ENCODE data around the gene ETAA1. TPM values are rescaled to one million over a fixed set of nuclear protein-coding genes. Genes with fewer than 3 reads are reported as not detected.

The ETAA1 gene
- total RNA-seq, 2 donors from 2014 or later, result 8.5 to 11.1 TPM

DNA sequence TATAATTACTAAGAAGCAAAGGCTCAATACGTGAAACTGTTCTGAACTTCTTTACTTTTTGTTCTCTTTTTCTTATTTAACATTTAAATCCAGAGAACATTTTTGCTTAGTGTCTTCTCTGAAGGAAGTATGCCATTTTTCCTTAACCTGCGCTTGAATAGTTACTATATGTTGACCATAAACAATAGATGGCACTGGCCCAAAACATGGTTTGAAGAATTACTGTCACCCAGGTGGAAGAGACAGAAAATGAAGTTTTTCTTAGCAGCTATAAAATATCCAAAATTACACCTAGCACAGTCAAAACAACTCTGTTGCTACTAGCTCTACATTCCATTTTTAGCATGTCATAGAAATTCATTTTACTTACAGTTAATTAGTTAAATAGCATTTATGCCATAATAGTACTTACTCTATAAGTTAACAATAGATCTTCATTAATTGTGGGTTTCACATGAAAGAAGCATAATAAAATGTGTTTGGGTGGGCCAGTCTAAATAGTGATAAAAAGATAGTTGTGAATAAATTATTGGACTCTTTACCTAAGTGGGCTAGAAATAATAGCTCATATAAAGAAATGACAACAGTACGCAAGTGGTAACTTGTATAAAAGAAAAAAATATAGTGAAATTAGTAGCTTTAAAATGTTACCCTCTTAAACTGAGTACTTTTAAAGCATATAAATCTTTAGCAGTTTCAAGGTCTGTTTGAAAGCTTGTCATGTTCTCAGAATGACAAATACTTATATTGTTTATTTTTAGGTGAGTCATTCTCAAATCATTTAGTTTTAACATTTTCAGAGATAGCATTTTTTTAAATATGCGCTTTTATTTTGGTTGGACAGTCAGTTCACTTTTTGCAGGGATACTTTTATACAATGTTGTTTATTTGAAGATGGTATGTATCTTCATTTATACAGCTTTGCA lies 3.7 kb downstream of the ETAA1 start:
- Mint-ChIP-seq H3K27ac (no peak overlapping the region), H3K36me3 (ENCODE audit: low read depth) (peaks cover 48% of the 10 kb centered on the region), H3K4me3 (no peak overlapping the region), H3K27me3 (no peaks in the 10 kb centered on the region), H3K9me3 (no peaks in the 10 kb centered on the region), H3K4me1 (peaks cover 7% of the 10 kb centered on the region)
- no peak for ATAC-seq (replicated peaks)

- peaks cover 6% of the 10 kb centered on the region for H3K4me1 Mint-ChIP-seq
- peaks cover 67% of the 10 kb centered on the region for H3K36me3 Mint-ChIP-seq (ENCODE audit: low read depth)
- ATAC-seq (replicated peaks), result no peak
- no peaks in the 10 kb centered on the region for H3K27me3 Mint-ChIP-seq
- no peak overlapping the region for H3K4me3 Mint-ChIP-seq
- H3K27ac Mint-ChIP-seq, result no peak overlapping the region
- H3K9me3 Mint-ChIP-seq, result no peaks in the 10 kb centered on the region
These were observed 11.2 kb downstream of the ETAA1 start for GRCh38 chr2:67408346-67408745.

DNA sequence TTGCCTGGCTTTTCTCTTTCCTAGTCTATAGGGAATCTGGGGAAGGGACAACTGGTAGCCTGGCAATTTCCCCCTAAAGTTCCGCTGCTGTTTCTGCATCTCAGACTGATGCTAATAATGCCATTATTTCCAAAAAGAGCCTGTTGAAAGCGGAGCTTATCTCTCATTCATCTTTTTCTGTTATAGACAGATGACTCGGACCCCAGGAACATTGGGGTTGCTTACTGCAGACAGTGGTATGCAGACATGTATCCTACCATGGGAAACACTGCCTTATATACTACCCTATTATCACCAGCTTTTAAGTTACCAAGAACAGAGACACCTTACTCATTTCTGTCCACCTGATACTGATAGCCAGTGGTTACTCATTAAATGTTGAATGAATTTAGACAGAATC lies 15.3 kb downstream of the ETAA1 start:
- Mint-ChIP-seq H3K9me3 (no peaks in the 10 kb centered on the region), H3K4me3 (no peak overlapping the region), H3K27me3 (no peaks in the 10 kb centered on the region), H3K4me1 (no peaks in the 10 kb centered on the region), H3K27ac (no peak overlapping the region), H3K36me3 (ENCODE audit: low read depth) (peaks cover 37% of the 10 kb centered on the region)
- no peak for ATAC-seq (replicated peaks)

DNA sequence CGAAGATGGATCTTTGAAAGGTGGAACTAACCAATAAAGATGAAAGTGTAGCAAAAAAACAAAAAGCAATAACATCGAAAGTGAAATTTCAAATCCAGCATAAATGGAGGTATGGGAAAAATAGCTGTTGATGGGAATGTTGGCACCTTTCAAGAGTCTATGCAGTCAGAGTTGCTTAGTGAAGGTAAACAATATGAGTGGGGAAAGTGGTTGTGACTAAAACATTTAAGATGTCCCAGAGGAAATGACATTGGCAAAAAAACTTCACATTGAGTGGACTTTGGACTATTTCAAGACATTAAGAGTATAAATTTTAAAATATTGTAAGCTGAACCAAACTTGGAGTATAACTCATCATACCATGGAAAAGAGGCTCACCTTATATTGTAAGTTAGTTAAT lies 17.7 kb downstream of the ETAA1 start:
- Mint-ChIP-seq H3K4me3 (no peak overlapping the region), H3K36me3 (ENCODE audit: low read depth) (peaks cover 19% of the 10 kb centered on the region), H3K9me3 (no peaks in the 10 kb centered on the region), H3K27me3 (no peaks in the 10 kb centered on the region), H3K4me1 (no peaks in the 10 kb centered on the region), H3K27ac (no peak overlapping the region)
- ATAC-seq (replicated peaks), result no peak

GRCh38 chr2:67416136-67416535 lies 19.0 kb downstream of the ETAA1 start:
- no peak overlapping the region for H3K4me3 Mint-ChIP-seq
- ATAC-seq (replicated peaks), result no peak
- no peaks in the 10 kb centered on the region for H3K4me1 Mint-ChIP-seq
- H3K36me3 Mint-ChIP-seq (ENCODE audit: low read depth), result peaks cover 6% of the 10 kb centered on the region
- H3K27me3 Mint-ChIP-seq, result no peaks in the 10 kb centered on the region
- H3K27ac Mint-ChIP-seq, result no peak overlapping the region
- no peaks in the 10 kb centered on the region for H3K9me3 Mint-ChIP-seq

DNA sequence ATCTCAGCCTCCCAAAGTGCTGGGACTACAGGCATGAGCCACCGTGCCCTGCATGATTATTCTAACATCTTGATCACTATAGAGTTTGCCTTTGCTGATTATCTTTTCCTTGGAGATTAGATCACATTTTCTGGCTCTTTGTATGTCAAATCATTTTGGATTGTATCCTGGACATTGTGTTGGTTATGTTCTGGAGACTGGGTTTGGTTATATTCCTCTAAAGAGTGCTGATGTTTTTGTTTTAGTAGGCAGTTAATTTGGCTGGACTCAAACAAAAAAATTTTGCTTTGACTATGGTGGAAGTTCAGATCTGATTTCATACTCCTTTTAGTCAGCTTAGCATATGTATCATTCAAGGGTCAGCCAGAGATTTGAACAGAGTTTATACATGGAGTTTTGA lies 26.4 kb downstream of the ETAA1 start:
- Mint-ChIP-seq H3K9me3 (peaks cover 8% of the 10 kb centered on the region), H3K4me1 (no peaks in the 10 kb centered on the region), H3K4me3 (no peak overlapping the region), H3K36me3 (ENCODE audit: low read depth) (no peaks in the 10 kb centered on the region), H3K27me3 (peaks cover 4% of the 10 kb centered on the region), H3K27ac (no peak overlapping the region)
- no peak for ATAC-seq (replicated peaks)

DNA sequence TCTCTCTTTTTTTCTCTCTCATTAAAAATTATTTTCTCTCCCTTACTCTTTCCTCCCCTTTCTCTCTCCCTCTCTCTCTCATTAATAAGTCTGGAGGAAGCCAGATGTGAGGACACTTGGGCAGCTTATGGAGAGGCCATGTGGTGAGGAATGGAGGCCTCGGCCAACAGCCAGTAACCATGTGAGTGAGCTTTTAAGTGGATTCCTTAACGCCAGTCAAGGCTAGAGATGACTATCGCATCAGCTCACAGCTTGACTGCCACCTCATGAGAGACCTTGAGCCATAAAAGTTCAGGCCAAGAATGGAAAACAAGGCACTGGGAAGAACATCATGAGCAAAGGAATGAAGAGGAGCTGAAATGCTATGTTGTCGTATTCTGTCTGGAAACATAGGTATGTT lies 39.1 kb downstream of the ETAA1 start:
- no peak for ATAC-seq (replicated peaks)
- Mint-ChIP-seq H3K4me1 (no peaks in the 10 kb centered on the region), H3K9me3 (peaks cover 4% of the 10 kb centered on the region), H3K4me3 (no peak overlapping the region), H3K27me3 (peaks cover 27% of the 10 kb centered on the region), H3K27ac (no peak overlapping the region), H3K36me3 (ENCODE audit: low read depth) (no peaks in the 10 kb centered on the region)

DNA sequence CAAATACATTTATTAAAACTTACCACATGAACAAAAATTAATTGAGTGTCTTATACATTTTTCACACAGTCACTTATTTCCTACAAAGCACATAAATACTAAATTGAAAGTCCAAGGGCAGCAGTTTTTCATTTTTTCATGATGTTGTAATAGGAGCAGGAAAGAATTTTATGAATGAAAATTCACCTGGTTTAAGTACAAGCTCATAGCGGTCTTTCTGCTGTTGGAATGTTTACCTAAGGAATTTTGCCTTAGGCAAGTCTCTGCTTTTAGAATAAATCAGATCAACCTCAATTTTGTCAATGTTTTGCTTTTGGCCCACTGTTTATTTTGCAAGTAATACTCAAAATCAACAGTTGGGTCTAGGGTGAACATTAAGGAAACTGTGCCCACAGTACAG lies 40.0 kb downstream of the ETAA1 start:
- no peak overlapping the region for H3K27ac Mint-ChIP-seq
- no peaks in the 10 kb centered on the region for H3K9me3 Mint-ChIP-seq
- H3K27me3 Mint-ChIP-seq, result peaks cover 27% of the 10 kb centered on the region
- no peak for ATAC-seq (replicated peaks)
- H3K4me3 Mint-ChIP-seq, result no peak overlapping the region
- H3K4me1 Mint-ChIP-seq, result no peaks in the 10 kb centered on the region
- H3K36me3 Mint-ChIP-seq (ENCODE audit: low read depth), result no peaks in the 10 kb centered on the region

DNA sequence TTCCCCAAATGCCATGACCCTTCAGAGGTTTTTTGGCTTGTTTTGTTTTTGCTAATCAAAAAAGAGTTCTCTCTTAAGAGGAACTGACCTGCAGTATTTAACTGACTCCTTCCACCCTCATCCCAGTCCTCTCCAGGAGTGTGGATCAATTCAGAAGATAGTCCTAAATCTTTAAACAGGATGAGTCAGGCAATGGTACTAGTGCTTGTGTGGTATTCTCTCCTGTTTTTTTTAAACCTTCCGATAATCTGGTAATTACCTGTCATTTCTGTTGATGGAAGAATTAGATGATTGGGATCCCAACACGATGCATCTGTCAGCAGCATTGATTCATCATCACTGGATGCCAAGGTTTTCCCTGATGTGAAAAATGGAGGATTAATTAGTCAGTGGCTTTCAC lies 41.2 kb downstream of the ETAA1 start:
- no peaks in the 10 kb centered on the region for H3K36me3 Mint-ChIP-seq (ENCODE audit: low read depth)
- no peaks in the 10 kb centered on the region for H3K9me3 Mint-ChIP-seq
- H3K27me3 Mint-ChIP-seq, result peaks cover 17% of the 10 kb centered on the region
- no peaks in the 10 kb centered on the region for H3K4me1 Mint-ChIP-seq
- no peak for ATAC-seq (replicated peaks)
- no peak overlapping the region for H3K4me3 Mint-ChIP-seq
- H3K27ac Mint-ChIP-seq, result no peak overlapping the region

DNA sequence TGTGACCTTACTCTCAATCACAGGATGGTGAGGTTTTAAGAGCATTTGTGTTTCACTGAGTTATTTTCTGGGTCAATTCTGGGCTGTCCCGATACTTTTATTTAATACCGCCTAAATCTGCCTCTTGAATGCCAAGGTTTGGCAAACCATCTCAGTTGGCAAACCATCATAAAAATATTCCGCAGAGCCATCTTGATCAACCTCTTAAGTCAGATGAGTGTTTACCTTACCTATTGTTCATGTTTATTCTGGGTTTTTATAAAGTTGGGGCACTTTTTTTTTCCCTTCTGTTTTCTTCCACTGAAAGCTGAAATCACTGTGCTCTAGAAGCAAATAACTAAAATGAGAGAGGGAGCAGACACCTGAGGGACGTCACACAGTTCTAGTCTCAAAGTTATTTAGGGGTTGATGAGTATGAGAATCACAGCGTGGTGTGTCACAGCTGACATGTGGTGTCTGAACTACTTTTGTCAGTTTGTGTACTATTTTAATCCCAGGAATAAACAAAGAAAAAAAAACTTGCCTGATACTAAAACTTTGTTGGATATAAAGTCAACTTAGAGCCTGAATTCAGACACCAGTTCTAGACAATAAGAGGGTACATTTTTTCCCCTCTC lies 48.6 kb downstream of the ETAA1 start:
- Mint-ChIP-seq H3K36me3 (ENCODE audit: low read depth) (no peaks in the 10 kb centered on the region), H3K9me3 (no peaks in the 10 kb centered on the region), H3K27me3 (peaks cover 11% of the 10 kb centered on the region), H3K27ac (no peak overlapping the region), H3K4me3 (no peak overlapping the region), H3K4me1 (no peaks in the 10 kb centered on the region)
- no peak for ATAC-seq (replicated peaks)

- no peaks in the 10 kb centered on the region for H3K9me3 Mint-ChIP-seq
- H3K36me3 Mint-ChIP-seq (ENCODE audit: low read depth), result no peaks in the 10 kb centered on the region
- no peaks in the 10 kb centered on the region for H3K4me1 Mint-ChIP-seq
- no peak for ATAC-seq (replicated peaks)
- no peak overlapping the region for H3K27ac Mint-ChIP-seq
- H3K27me3 Mint-ChIP-seq, result peaks cover 10% of the 10 kb centered on the region
- H3K4me3 Mint-ChIP-seq, result no peak overlapping the region
These were observed 49.4 kb downstream of the ETAA1 start for GRCh38 chr2:67446491-67446911.

- no peak for ATAC-seq (replicated peaks)
- Mint-ChIP-seq H3K27me3 (peaks cover 12% of the 10 kb centered on the region), H3K36me3 (ENCODE audit: low read depth) (no peaks in the 10 kb centered on the region), H3K4me1 (no peaks in the 10 kb centered on the region), H3K4me3 (no peak overlapping the region), H3K9me3 (no peaks in the 10 kb centered on the region), H3K27ac (no peak overlapping the region)
These were observed 51.5 kb downstream of the ETAA1 start for GRCh38 chr2:67448648-67449047.

DNA sequence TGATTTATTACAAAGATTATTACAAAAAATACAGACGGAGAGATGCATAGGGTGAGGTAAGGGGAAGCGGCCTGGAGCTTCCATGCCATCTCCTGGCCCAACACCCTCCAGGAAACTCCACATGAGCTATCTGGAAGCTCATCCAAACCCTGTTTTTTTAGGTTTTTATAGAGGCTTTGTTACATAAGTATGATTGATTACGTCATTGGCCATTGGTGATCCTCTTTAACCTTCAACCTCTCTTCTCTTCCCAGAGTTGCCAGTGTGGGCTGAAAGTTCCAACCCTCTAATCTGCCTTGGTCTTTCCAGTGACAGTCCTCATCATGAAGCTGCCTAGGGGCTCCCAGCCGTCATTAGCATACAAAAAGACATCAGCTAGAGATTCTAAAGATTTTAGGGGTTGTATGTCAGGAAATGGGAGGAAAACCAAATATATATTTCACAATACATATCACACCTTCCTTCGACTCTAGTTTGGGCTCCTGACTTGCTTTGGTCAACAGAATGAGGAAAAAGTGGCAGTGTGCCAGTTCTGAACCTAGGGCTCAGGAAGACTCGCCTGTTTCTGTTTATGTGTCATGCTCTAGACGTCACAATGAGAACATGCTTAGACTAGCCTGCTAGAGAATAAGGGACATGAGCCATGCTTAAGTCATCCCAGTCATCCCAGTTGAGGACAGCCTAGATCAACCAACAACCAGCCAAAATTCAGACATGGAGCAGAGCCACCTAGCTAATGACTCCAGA lies 54.1 kb downstream of the ETAA1 start:
- peaks cover 12% of the 10 kb centered on the region for H3K27me3 Mint-ChIP-seq
- H3K27ac Mint-ChIP-seq, result no peak overlapping the region
- H3K9me3 Mint-ChIP-seq, result no peaks in the 10 kb centered on the region
- no peaks in the 10 kb centered on the region for H3K36me3 Mint-ChIP-seq (ENCODE audit: low read depth)
- no peak overlapping the region for H3K4me3 Mint-ChIP-seq
- H3K4me1 Mint-ChIP-seq, result no peaks in the 10 kb centered on the region
- ATAC-seq (replicated peaks), result no peak

DNA sequence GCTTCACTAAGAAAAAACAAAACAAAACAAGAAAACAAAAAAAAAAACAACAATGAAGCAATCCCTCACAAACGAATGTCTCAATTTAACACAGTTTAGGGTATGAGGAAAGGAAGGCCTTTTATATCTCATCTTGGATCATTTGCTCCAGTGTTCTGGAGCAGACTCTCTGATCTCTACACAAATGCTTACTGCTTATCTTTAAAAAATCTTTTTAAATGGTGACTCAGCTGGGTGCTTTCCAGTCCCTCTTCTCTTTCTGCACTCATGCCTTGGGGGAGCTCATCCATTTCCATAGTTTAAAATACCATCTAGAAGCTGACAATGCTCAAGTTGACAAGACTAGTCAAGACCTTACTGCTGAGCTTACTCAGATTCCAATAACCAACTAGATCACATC lies 56.2 kb downstream of the ETAA1 start:
- Mint-ChIP-seq H3K27ac (no peak overlapping the region), H3K4me1 (no peaks in the 10 kb centered on the region), H3K36me3 (ENCODE audit: low read depth) (no peaks in the 10 kb centered on the region), H3K27me3 (peaks cover 12% of the 10 kb centered on the region), H3K9me3 (no peaks in the 10 kb centered on the region), H3K4me3 (no peak overlapping the region)
- no peak for ATAC-seq (replicated peaks)

Data from activated T-helper 17 cell treated with anti-CD3 and anti-CD28 coated beads, Interleukin-2, amount 50 U/mL, for 72 hours (primary cell).